Measurements from ENCODE around the gene GPR150. TPM values are rescaled to one million over a fixed set of nuclear protein-coding genes. Genes with fewer than 3 reads are reported as not detected.

The GPR150 gene
- total RNA-seq, 1 donor from 2014 or later, result under 0.01 TPM

GRCh38 chr5:95606419-95606818 is 13.5 kb upstream of the GPR150 start:
- Histone ChIP-seq H3K27me3 (ENCODE audit: control insufficient read depth in 3 of 3, insufficient read depth in 3 of 3, low read length in 3 of 3) (no peaks in the 10 kb centered on the region), H3K27ac (ENCODE audit: low read depth, low read length) (no peak overlapping the region), H3K36me3 (ENCODE audit: control insufficient read depth in 3 of 3, insufficient read depth in 3 of 3, low read length in 3 of 3) (peaks cover 0 to 3% (median 3%) of the 10 kb centered on the region in 3 donors), H3K9me3 (ENCODE audit: control insufficient read depth in 3 of 3, low read length in 3 of 3) (no peaks in the 10 kb centered on the region), H3K9ac (ENCODE audit: low read depth in 1 of 3, low read length in 3 of 3) (no peak overlapping the region), H3K4me1 (ENCODE audit: control insufficient read depth in 3 of 3, insufficient read depth in 3 of 3, low read length in 3 of 3) (no peaks in the 10 kb centered on the region), H3K4me3 (ENCODE audit: low read length in 3 of 3) (no peak overlapping the region)

DNA sequence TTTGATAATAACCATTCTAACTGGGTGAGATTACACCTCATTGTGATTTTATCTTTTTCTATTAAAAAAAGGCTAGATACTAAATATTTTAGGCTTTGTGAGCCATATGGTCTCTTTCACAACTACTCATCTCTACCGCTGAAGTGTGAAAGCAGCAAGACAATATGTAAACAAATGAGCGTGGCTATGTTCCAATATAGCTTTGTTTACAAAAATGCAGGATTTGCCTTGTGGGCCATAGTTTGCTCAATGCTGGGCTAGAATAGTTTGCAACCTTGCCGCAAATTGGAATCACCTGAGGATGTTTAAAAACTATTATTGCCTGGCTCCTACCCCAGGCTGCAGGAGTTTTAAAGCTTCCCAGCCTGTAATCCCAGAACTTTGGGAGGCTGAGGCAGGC is 10.2 kb upstream of the GPR150 start:
- Histone ChIP-seq H3K9ac (ENCODE audit: low read depth in 1 of 3, low read length in 3 of 3) (no peak overlapping the region), H3K27me3 (ENCODE audit: control insufficient read depth in 3 of 3, insufficient read depth in 3 of 3, low read length in 3 of 3) (no peaks in the 10 kb centered on the region), H3K27ac (ENCODE audit: low read depth, low read length) (no peak overlapping the region), H3K9me3 (ENCODE audit: control insufficient read depth in 3 of 3, low read length in 3 of 3) (no peaks in the 10 kb centered on the region), H3K4me1 (ENCODE audit: control insufficient read depth in 3 of 3, insufficient read depth in 3 of 3, low read length in 3 of 3) (no peaks in the 10 kb centered on the region), H3K36me3 (ENCODE audit: control insufficient read depth in 3 of 3, insufficient read depth in 3 of 3, low read length in 3 of 3) (no peaks in the 10 kb centered on the region), H3K4me3 (ENCODE audit: low read length in 3 of 3) (no peak overlapping the region)

GRCh38 chr5:95610546-95610945 is 9.3 kb upstream of the GPR150 start:
- Histone ChIP-seq H3K9ac (ENCODE audit: low read depth in 1 of 3, low read length in 3 of 3) (no peak overlapping the region), H3K9me3 (ENCODE audit: control insufficient read depth in 3 of 3, low read length in 3 of 3) (no peaks in the 10 kb centered on the region), H3K27ac (ENCODE audit: low read depth, low read length) (no peak overlapping the region), H3K27me3 (ENCODE audit: control insufficient read depth in 3 of 3, insufficient read depth in 3 of 3, low read length in 3 of 3) (no peaks in the 10 kb centered on the region), H3K4me1 (ENCODE audit: control insufficient read depth in 3 of 3, insufficient read depth in 3 of 3, low read length in 3 of 3) (no peaks in the 10 kb centered on the region), H3K36me3 (ENCODE audit: control insufficient read depth in 3 of 3, insufficient read depth in 3 of 3, low read length in 3 of 3) (no peaks in the 10 kb centered on the region), H3K4me3 (ENCODE audit: low read length in 3 of 3) (no peak overlapping the region)

DNA sequence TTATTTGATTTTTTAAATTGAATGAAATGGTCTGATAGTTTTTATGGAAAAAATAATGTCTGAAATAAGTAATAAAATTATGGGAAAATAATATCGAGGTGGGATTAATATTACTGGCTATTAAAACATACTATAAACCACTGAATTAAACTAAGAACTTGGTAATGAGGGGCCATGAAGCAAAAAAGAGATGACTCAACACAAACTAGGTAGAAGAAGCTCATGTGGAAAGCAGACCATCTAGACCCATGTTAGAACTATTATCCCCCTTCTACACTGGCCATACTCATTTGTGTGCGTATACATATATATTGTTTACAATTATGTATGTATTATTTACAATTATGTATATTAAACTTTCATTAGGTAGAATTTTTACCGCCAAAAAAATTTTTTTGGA is 8.5 kb upstream of the GPR150 start:
- Histone ChIP-seq H3K27me3 (ENCODE audit: control insufficient read depth in 3 of 3, insufficient read depth in 3 of 3, low read length in 3 of 3) (no peaks in the 10 kb centered on the region), H3K9ac (ENCODE audit: low read depth in 1 of 3, low read length in 3 of 3) (no peak overlapping the region), H3K4me3 (ENCODE audit: low read length in 3 of 3) (no peak overlapping the region), H3K27ac (ENCODE audit: low read depth, low read length) (no peak overlapping the region), H3K4me1 (ENCODE audit: control insufficient read depth in 3 of 3, insufficient read depth in 3 of 3, low read length in 3 of 3) (no peaks in the 10 kb centered on the region), H3K36me3 (ENCODE audit: control insufficient read depth in 3 of 3, insufficient read depth in 3 of 3, low read length in 3 of 3) (no peaks in the 10 kb centered on the region), H3K9me3 (ENCODE audit: control insufficient read depth in 3 of 3, low read length in 3 of 3) (no peaks in the 10 kb centered on the region)

- Histone ChIP-seq H3K9me3 (ENCODE audit: control insufficient read depth in 3 of 3, low read length in 3 of 3) (no peaks in the 10 kb centered on the region), H3K4me3 (ENCODE audit: low read length in 3 of 3) (no peak overlapping the region), H3K27me3 (ENCODE audit: control insufficient read depth in 3 of 3, insufficient read depth in 3 of 3, low read length in 3 of 3) (no peaks in the 10 kb centered on the region), H3K9ac (ENCODE audit: low read depth in 1 of 3, low read length in 3 of 3) (no peak overlapping the region), H3K36me3 (ENCODE audit: control insufficient read depth in 3 of 3, insufficient read depth in 3 of 3, low read length in 3 of 3) (no peaks in the 10 kb centered on the region), H3K27ac (ENCODE audit: low read depth, low read length) (no peak overlapping the region), H3K4me1 (ENCODE audit: control insufficient read depth in 3 of 3, insufficient read depth in 3 of 3, low read length in 3 of 3) (no peaks in the 10 kb centered on the region)
Measured at GRCh38 chr5:95613514-95613913, 6.4 kb upstream of the GPR150 start.

DNA sequence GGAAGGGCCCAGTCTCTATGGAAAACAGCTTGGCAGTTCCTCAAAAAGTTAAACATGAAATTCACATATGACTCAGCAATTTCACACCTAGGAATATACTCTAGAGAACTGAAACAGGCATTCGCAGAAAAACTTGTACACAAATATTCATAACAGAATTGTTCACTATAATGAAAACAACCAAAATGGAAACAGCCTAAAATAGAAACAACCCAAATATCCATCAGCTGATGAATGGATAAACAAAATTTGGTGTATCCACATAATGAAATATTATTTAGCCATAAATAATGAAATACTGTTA is 4.8 kb upstream of the GPR150 start:
- H3K4me1 ChIP-seq (ENCODE audit: control insufficient read depth in 3 of 3, insufficient read depth in 3 of 3, low read length in 3 of 3), result peaks cover 4 to 8% (median 6%) of the 10 kb centered on the region in 3 donors
- H3K27me3 ChIP-seq (ENCODE audit: control insufficient read depth in 3 of 3, insufficient read depth in 3 of 3, low read length in 3 of 3), result peaks cover 0 to 7% (median 2%) of the 10 kb centered on the region in 3 donors

GRCh38 chr5:95617057-95617456 is 2.8 kb upstream of the GPR150 start:
- peaks cover 9 to 14% (median 12%) of the 10 kb centered on the region in 3 donors for H3K4me1 ChIP-seq (ENCODE audit: control insufficient read depth in 3 of 3, insufficient read depth in 3 of 3, low read length in 3 of 3)
- H3K4me3 ChIP-seq (ENCODE audit: low read length in 3 of 3), result no peak overlapping the region
- H3K36me3 ChIP-seq (ENCODE audit: control insufficient read depth in 3 of 3, insufficient read depth in 3 of 3, low read length in 3 of 3), result no peaks in the 10 kb centered on the region
- no peaks in the 10 kb centered on the region for H3K9me3 ChIP-seq (ENCODE audit: control insufficient read depth in 3 of 3, low read length in 3 of 3)
- H3K27ac ChIP-seq (ENCODE audit: low read depth, low read length), result no peak overlapping the region
- peaks cover 0 to 7% (median 2%) of the 10 kb centered on the region in 3 donors for H3K27me3 ChIP-seq (ENCODE audit: control insufficient read depth in 3 of 3, insufficient read depth in 3 of 3, low read length in 3 of 3)
- no peak overlapping the region for H3K9ac ChIP-seq (ENCODE audit: low read depth in 1 of 3, low read length in 3 of 3)

More for the DNA sequence above, 4.8 kb upstream of the GPR150 start:
- H3K36me3 ChIP-seq (ENCODE audit: control insufficient read depth in 3 of 3, insufficient read depth in 3 of 3, low read length in 3 of 3), result no peaks in the 10 kb centered on the region
- no peak overlapping the region for H3K27ac ChIP-seq (ENCODE audit: low read depth, low read length)
- no peak overlapping the region for H3K4me3 ChIP-seq (ENCODE audit: low read length in 3 of 3)
- H3K9me3 ChIP-seq (ENCODE audit: control insufficient read depth in 3 of 3, low read length in 3 of 3), result no peaks in the 10 kb centered on the region
- no peak overlapping the region for H3K9ac ChIP-seq (ENCODE audit: low read depth in 1 of 3, low read length in 3 of 3)

- H3K4me3 ChIP-seq (ENCODE audit: low read length in 3 of 3), result peak overlapping the region in 1 of 3 donors; percentile 72
- H3K9me3 ChIP-seq (ENCODE audit: control insufficient read depth in 3 of 3, low read length in 3 of 3), result no peaks in the 10 kb centered on the region
- peaks cover 9 to 14% (median 12%) of the 10 kb centered on the region in 3 donors for H3K4me1 ChIP-seq (ENCODE audit: control insufficient read depth in 3 of 3, insufficient read depth in 3 of 3, low read length in 3 of 3)
- no peaks in the 10 kb centered on the region for H3K36me3 ChIP-seq (ENCODE audit: control insufficient read depth in 3 of 3, insufficient read depth in 3 of 3, low read length in 3 of 3)
- no peak overlapping the region for H3K27ac ChIP-seq (ENCODE audit: low read depth, low read length)
- H3K27me3 ChIP-seq (ENCODE audit: control insufficient read depth in 3 of 3, insufficient read depth in 3 of 3, low read length in 3 of 3), result peaks cover 0 to 7% (median 2%) of the 10 kb centered on the region in 3 donors
- H3K9ac ChIP-seq (ENCODE audit: low read depth in 1 of 3, low read length in 3 of 3), result no peak overlapping the region
Measured at GRCh38 chr5:95619096-95619495, 791 bp upstream of the GPR150 start.

DNA sequence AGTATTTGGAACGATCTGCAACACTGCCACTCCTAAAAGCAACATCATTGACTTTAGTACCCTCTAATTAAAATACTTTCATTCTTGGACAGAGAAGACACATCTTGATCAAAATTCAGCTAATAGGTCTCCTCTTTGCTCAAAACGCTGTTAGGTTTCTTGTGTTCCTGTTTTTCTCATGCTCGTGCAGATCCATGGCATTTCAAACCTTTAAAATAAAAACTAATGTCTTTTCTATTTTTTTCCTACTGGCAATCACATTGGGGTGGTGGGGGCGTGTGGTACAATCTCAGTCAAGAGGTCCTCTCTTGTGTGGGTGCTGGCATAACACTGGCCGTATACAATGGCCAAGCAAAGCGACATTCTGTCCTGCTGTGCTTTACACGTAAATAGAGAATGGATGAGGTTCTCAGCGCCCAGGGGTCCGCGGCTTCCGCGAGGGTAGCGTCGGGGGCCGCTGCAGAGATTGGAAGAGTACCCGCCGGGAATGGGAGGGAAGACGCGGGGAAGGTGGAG is 315 bp upstream of the GPR150 start:
- H3K9ac ChIP-seq (ENCODE audit: low read depth in 1 of 3, low read length in 3 of 3), result peak overlapping the region in 2 of 3 donors; percentile 48 to 70
- no peak overlapping the region for H3K27ac ChIP-seq (ENCODE audit: low read depth, low read length)
- no peaks in the 10 kb centered on the region for H3K9me3 ChIP-seq (ENCODE audit: control insufficient read depth in 3 of 3, low read length in 3 of 3)

GRCh38 chr5:95620870-95621838 is 1.3 kb downstream of the GPR150 start:
- peaks cover 9 to 14% (median 12%) of the 10 kb centered on the region in 3 donors for H3K4me1 ChIP-seq (ENCODE audit: control insufficient read depth in 3 of 3, insufficient read depth in 3 of 3, low read length in 3 of 3)
- peak overlapping the region in 2 of 3 donors; percentile 7 to 70 for H3K9ac ChIP-seq (ENCODE audit: low read depth in 1 of 3, low read length in 3 of 3)
- no peak overlapping the region for H3K27ac ChIP-seq (ENCODE audit: low read depth, low read length)
- H3K36me3 ChIP-seq (ENCODE audit: control insufficient read depth in 3 of 3, insufficient read depth in 3 of 3, low read length in 3 of 3), result no peaks in the 10 kb centered on the region
- peaks cover 0 to 7% (median 2%) of the 10 kb centered on the region in 3 donors for H3K27me3 ChIP-seq (ENCODE audit: control insufficient read depth in 3 of 3, insufficient read depth in 3 of 3, low read length in 3 of 3)
- peak overlapping the region; percentile 59 to 74 (median 72) for H3K4me3 ChIP-seq (ENCODE audit: low read length in 3 of 3)
- no peaks in the 10 kb centered on the region for H3K9me3 ChIP-seq (ENCODE audit: control insufficient read depth in 3 of 3, low read length in 3 of 3)

More for the DNA sequence above, 315 bp upstream of the GPR150 start:
- H3K27me3 ChIP-seq (ENCODE audit: control insufficient read depth in 3 of 3, insufficient read depth in 3 of 3, low read length in 3 of 3), result peaks cover 0 to 7% (median 2%) of the 10 kb centered on the region in 3 donors
- H3K36me3 ChIP-seq (ENCODE audit: control insufficient read depth in 3 of 3, insufficient read depth in 3 of 3, low read length in 3 of 3), result no peaks in the 10 kb centered on the region
- peaks cover 9 to 14% (median 12%) of the 10 kb centered on the region in 3 donors for H3K4me1 ChIP-seq (ENCODE audit: control insufficient read depth in 3 of 3, insufficient read depth in 3 of 3, low read length in 3 of 3)
- peak overlapping the region; percentile 72 to 75 (median 74) for H3K4me3 ChIP-seq (ENCODE audit: low read length in 3 of 3)

All from skeletal muscle tissue (tissue), 4 donors.